HUDEP-2 (cell line): ENCODE data around the gene TMCO2.

ENCODE experiments used
- DNase-seq, 76 experiments: peaks; one replicate each; lab custom pipeline; 2025; ENCODE audit not compliant: unreplicated experiment in 76 of 76; lab: John Stamatoyannopoulos, UW

The TMCO2 gene

GRCh38 chr1:40257313-40257687 lies 9.6 kb downstream of the TMCO2 start:
- peak in 8 of 76 experiments; percentile 33 to 63 (median 52) for DNase-seq

- peak; percentile 28 to 99 (median 93) for DNase-seq
Observed at GRCh38 chr1:40257688-40258444, 10.1 kb downstream of the TMCO2 start, which contains the start of gene ZMPSTE24. TSS of gene ZMPSTE24 (plus strand) at chr1:40258236. CDS start at chr1:40258272, 36 bp downstream.

GRCh38 chr1:40258445-40258769 lies 10.7 kb downstream of the TMCO2 start:
- no peak for DNase-seq

- DNase-seq, result no peak
Observed at GRCh38 chr1:40264354-40264781, 16.6 kb downstream of the TMCO2 start.

- DNase-seq, result no peak
Observed at GRCh38 chr1:40265298-40265697, 17.6 kb downstream of the TMCO2 start.

GRCh38 chr1:40265919-40266318 lies 18.2 kb downstream of the TMCO2 start:
- no peak for DNase-seq

GRCh38 chr1:40266786-40267535 lies 19.2 kb downstream of the TMCO2 start:
- DNase-seq, result no peak

- peak in 6 of 76 experiments; percentile 4 to 33 (median 8) for DNase-seq
Observed at GRCh38 chr1:40267767-40268187, 20.0 kb downstream of the TMCO2 start.

- no peak for DNase-seq
Observed at GRCh38 chr1:40268211-40268610, 20.5 kb downstream of the TMCO2 start.

GRCh38 chr1:40270152-40270834 lies 22.6 kb downstream of the TMCO2 start:
- no peak for DNase-seq

GRCh38 chr1:40272653-40273213 lies 25.0 kb downstream of the TMCO2 start:
- no peak for DNase-seq

- no peak for DNase-seq
Observed at GRCh38 chr1:40273547-40274166, 25.9 kb downstream of the TMCO2 start.

GRCh38 chr1:40274331-40274730 lies 26.6 kb downstream of the TMCO2 start:
- DNase-seq, result no peak

- no peak for DNase-seq
Observed at GRCh38 chr1:40276122-40276521, 28.4 kb downstream of the TMCO2 start.

GRCh38 chr1:40281853-40282252 lies 34.1 kb downstream of the TMCO2 start:
- DNase-seq, result no peak

- no peak for DNase-seq
Observed at GRCh38 chr1:40291293-40291692, 43.6 kb downstream of the TMCO2 start.

- DNase-seq, result no peak
Observed at GRCh38 chr1:40299366-40300248, 51.9 kb downstream of the TMCO2 start.

- DNase-seq, result no peak
Observed at GRCh38 chr1:40300249-40300567, 52.5 kb downstream of the TMCO2 start.

- no peak for DNase-seq
Observed at GRCh38 chr1:40300651-40301050, 52.9 kb downstream of the TMCO2 start.

GRCh38 chr1:40301066-40301465 lies 53.3 kb downstream of the TMCO2 start:
- DNase-seq, result no peak
